ENCODE data around the gene NOC4L. TPM values are rescaled to one million over a fixed set of nuclear protein-coding genes. Genes with fewer than 3 reads are reported as not detected.

The NOC4L gene
- total RNA-seq, 1 experiment from 2014 or later, result 41.4 TPM

GRCh38 chr12:132114667-132115066 is 29.6 kb upstream of the NOC4L start (continued):
- no peak for TF ChIP-seq AFF4 (CRISPR knock-in tag; IDR thresholded peaks at IDR 0.05; ENCODE audit: borderline replicate concordance)

GRCh38 chr12:132115500-132115899 is 28.8 kb upstream of the NOC4L start:
- H3K9me3 Mint-ChIP-seq, result no peaks in the 10 kb centered on the region
- DNase-seq (ENCODE audit: low spot score), result no peak
- ATAC-seq, result no peak
- ChIA-PET POLR2A (no interaction called here), CTCF (interaction anchor here (0.5 kb wide), 1 partner anchor 387 kb away, joined by 5 read pairs; no protein-coding TSS in a partner anchor)
- no peaks in the 10 kb centered on the region for H3K4me1 Mint-ChIP-seq
- TF ChIP-seq RELA (CRISPR knock-in tag; IDR thresholded peaks at IDR 0.05; ENCODE audit: borderline replicate concordance) (no peak), GTF2I (CRISPR knock-in tag; conservative IDR thresholded peaks at IDR 0.05) (no peak), FOXP4 (CRISPR knock-in tag; IDR thresholded peaks at IDR 0.05) (no peak), ZNF532 (CRISPR knock-in tag; IDR thresholded peaks at IDR 0.05; ENCODE audit: borderline replicate concordance) (no peak), PRRX2 (CRISPR knock-in tag; IDR thresholded peaks at IDR 0.05) (no peak), ESRRA (CRISPR knock-in tag; IDR thresholded peaks at IDR 0.05; ENCODE audit: borderline replicate concordance) (no peak), ATF1 (CRISPR knock-in tag; IDR thresholded peaks at IDR 0.05) (no peak), HMGA2 (CRISPR knock-in tag; IDR thresholded peaks at IDR 0.05) (no peak), ZNF317 (CRISPR knock-in tag; IDR thresholded peaks at IDR 0.05; ENCODE audit: borderline replicate concordance, low read depth) (no peak), FOXJ3 (CRISPR knock-in tag; IDR thresholded peaks at IDR 0.05; ENCODE audit: borderline replicate concordance) (no peak), CBFB (CRISPR knock-in tag; IDR thresholded peaks at IDR 0.05; ENCODE audit: low read depth) (no peak)
- H3K4me3 Mint-ChIP-seq, result no peak overlapping the region
- H3K36me3 Mint-ChIP-seq, result peaks cover 32% of the 10 kb centered on the region
- H3K27me3 Mint-ChIP-seq (ENCODE audit: low read depth), result no peaks in the 10 kb centered on the region
- no peak overlapping the region for H3K27ac Mint-ChIP-seq

- no peak overlapping the region for H3K27ac Mint-ChIP-seq
- CTCF ChIA-PET, result no interaction called here
- H3K9me3 Mint-ChIP-seq, result no peaks in the 10 kb centered on the region
- POLR2A ChIA-PET, result no interaction called here
- ATAC-seq, result no peak
- peaks cover 25% of the 10 kb centered on the region for H3K36me3 Mint-ChIP-seq
- H3K4me3 Mint-ChIP-seq, result no peak overlapping the region
- DNase-seq (ENCODE audit: low spot score), result no peak
- no peak for TF ChIP-seq FOXJ3 (CRISPR knock-in tag; IDR thresholded peaks at IDR 0.05; ENCODE audit: borderline replicate concordance)
- 0 out of 2 replicates have a peak, but pooled peaks have one; percentile 56 for TF ChIP-seq TCF7 (CRISPR knock-in tag; IDR thresholded peaks at IDR 0.05; ENCODE audit: low read depth)
- TF ChIP-seq RELA (CRISPR knock-in tag; IDR thresholded peaks at IDR 0.05; ENCODE audit: borderline replicate concordance), result no peak
- H3K27me3 Mint-ChIP-seq (ENCODE audit: low read depth), result no peaks in the 10 kb centered on the region
- no peaks in the 10 kb centered on the region for H3K4me1 Mint-ChIP-seq
Observed at GRCh38 chr12:132116709-132117557, 27.3 kb upstream of the NOC4L start.
